Measurements from ENCODE around the gene FOXD3. TPM values are rescaled to one million over a fixed set of nuclear protein-coding genes. Genes with fewer than 3 reads are reported as not detected.

The FOXD3 gene
- total RNA-seq, 1 experiment from 2014 or later, result not detected

- intact Hi-C loops (cut with micrococcal nuclease), result loop anchor here (5.0 kb wide), 1 partner anchor 194 kb away; the partner anchor contains the start of genes EFCAB7 and ITGB3BP
- Mint-ChIP-seq H3K27me3 (ENCODE audit: insufficient read depth, unreplicated experiment) (peaks cover 27% of the 10 kb centered on the region), H3K4me1 (ENCODE audit: insufficient read depth, unreplicated experiment) (no peaks in the 10 kb centered on the region), H3K9me3 (ENCODE audit: unreplicated experiment) (no peaks in the 10 kb centered on the region), H3K36me3 (ENCODE audit: insufficient read depth, unreplicated experiment) (no peaks in the 10 kb centered on the region), H3K27ac (ENCODE audit: low read depth, unreplicated experiment) (no peak overlapping the region), H3K4me3 (ENCODE audit: unreplicated experiment) (no peak overlapping the region)
- ChIA-PET CTCF (interaction anchor here (0.6 to 2.5 kb wide), 12 partner anchors 8 to 968 kb away, joined by 3 to 18 read pairs (median 4); no protein-coding TSS in a partner anchor), POLR2A (no interaction called here)
- no TSS peak for BruUV-seq (replicated peaks)
- no peak for DNase-seq (ENCODE audit: unreplicated experiment)
- TF ChIP-seq CTCF (IDR thresholded peaks at IDR 0.05; ENCODE audit: unreplicated experiment), result no peak
These were observed 5.8 kb downstream of the FOXD3 start for GRCh38 chr1:63328122-63328521.

- H3K27ac Mint-ChIP-seq (ENCODE audit: low read depth, unreplicated experiment), result no peak overlapping the region
These were observed 6.4 kb downstream of the FOXD3 start for GRCh38 chr1:63328781-63329180.

GRCh38 chr1:63329621-63330330, 7.4 kb downstream of the FOXD3 start:
- no TSS peak for BruUV-seq (replicated peaks)
- ChIA-PET CTCF (interaction anchor here (0.6 to 1.0 kb wide), 5 partner anchors 13 to 807 kb away, joined by 3 to 7 read pairs (median 3); no protein-coding TSS in a partner anchor), POLR2A (no interaction called here)
- H3K36me3 Mint-ChIP-seq (ENCODE audit: insufficient read depth, unreplicated experiment), result no peaks in the 10 kb centered on the region
- H3K4me3 Mint-ChIP-seq (ENCODE audit: unreplicated experiment), result no peak overlapping the region
- no peaks in the 10 kb centered on the region for H3K9me3 Mint-ChIP-seq (ENCODE audit: unreplicated experiment)
- no peaks in the 10 kb centered on the region for H3K4me1 Mint-ChIP-seq (ENCODE audit: insufficient read depth, unreplicated experiment)
- H3K27ac Mint-ChIP-seq (ENCODE audit: low read depth, unreplicated experiment), result no peak overlapping the region
- H3K27me3 Mint-ChIP-seq (ENCODE audit: insufficient read depth, unreplicated experiment), result peaks cover 43% of the 10 kb centered on the region
- intact Hi-C loops (cut with micrococcal nuclease), result loop anchor here (5.0 kb wide), 1 partner anchor 193 kb away; the partner anchor contains the start of genes EFCAB7 and ITGB3BP
- no peak for TF ChIP-seq CTCF (IDR thresholded peaks at IDR 0.05; ENCODE audit: unreplicated experiment)
- no peak for DNase-seq (ENCODE audit: unreplicated experiment)

More at GRCh38 chr1:63328781-63329180, 6.4 kb downstream of the FOXD3 start:
- H3K4me1 Mint-ChIP-seq (ENCODE audit: insufficient read depth, unreplicated experiment), result no peaks in the 10 kb centered on the region
- H3K4me3 Mint-ChIP-seq (ENCODE audit: unreplicated experiment), result no peak overlapping the region
- ChIA-PET POLR2A (no interaction called here), CTCF (interaction anchor here (0.6 to 2.5 kb wide), 7 partner anchors 8 to 1043 kb away, joined by 3 to 18 read pairs (median 4); no protein-coding TSS in a partner anchor)
- H3K9me3 Mint-ChIP-seq (ENCODE audit: unreplicated experiment), result no peaks in the 10 kb centered on the region
- BruUV-seq (replicated peaks), result no TSS peak
- TF ChIP-seq CTCF (IDR thresholded peaks at IDR 0.05; ENCODE audit: unreplicated experiment), result no peak
- no peaks in the 10 kb centered on the region for H3K36me3 Mint-ChIP-seq (ENCODE audit: insufficient read depth, unreplicated experiment)
- peaks cover 33% of the 10 kb centered on the region for H3K27me3 Mint-ChIP-seq (ENCODE audit: insufficient read depth, unreplicated experiment)
- no peak for DNase-seq (ENCODE audit: unreplicated experiment)
- intact Hi-C loops (cut with micrococcal nuclease), result loop anchor here (5.0 kb wide), 1 partner anchor 194 kb away; the partner anchor contains the start of genes EFCAB7 and ITGB3BP

- no TSS peak for BruUV-seq (replicated peaks)
- Mint-ChIP-seq H3K9me3 (ENCODE audit: unreplicated experiment) (no peaks in the 10 kb centered on the region), H3K4me3 (ENCODE audit: unreplicated experiment) (no peak overlapping the region), H3K4me1 (ENCODE audit: insufficient read depth, unreplicated experiment) (no peaks in the 10 kb centered on the region), H3K27me3 (ENCODE audit: insufficient read depth, unreplicated experiment) (peaks cover 50% of the 10 kb centered on the region), H3K36me3 (ENCODE audit: insufficient read depth, unreplicated experiment) (no peaks in the 10 kb centered on the region), H3K27ac (ENCODE audit: low read depth, unreplicated experiment) (no peak overlapping the region)
- ChIA-PET POLR2A (no interaction called here), CTCF (interaction anchor here (0.6 to 1.2 kb wide), 3 partner anchors 111 to 806 kb away, joined by 3 read pairs; no protein-coding TSS in a partner anchor)
- no peak for TF ChIP-seq CTCF (IDR thresholded peaks at IDR 0.05; ENCODE audit: unreplicated experiment)
- DNase-seq (ENCODE audit: unreplicated experiment), result no peak
- intact Hi-C loops (cut with micrococcal nuclease), result no loop called here
These were observed 8.1 kb downstream of the FOXD3 start for GRCh38 chr1:63330331-63330916.
